ENCODE data around the gene CCR4. TPM values are rescaled to one million over a fixed set of nuclear protein-coding genes. Genes with fewer than 3 reads are reported as not detected.
A peak's percentile ranks its signal among the peaks of the same experiment; 100 is the strongest.
"Not testable (repeated sequence)": the region's sequence is repeated elsewhere in the genome, so short reads cannot be mapped to it uniquely, and the experiment has no call there.

Gene CCR4
- total and polyA plus RNA-seq, 8 donors, result 0.73 to 4.2 (median 2.1) TPM

DNA sequence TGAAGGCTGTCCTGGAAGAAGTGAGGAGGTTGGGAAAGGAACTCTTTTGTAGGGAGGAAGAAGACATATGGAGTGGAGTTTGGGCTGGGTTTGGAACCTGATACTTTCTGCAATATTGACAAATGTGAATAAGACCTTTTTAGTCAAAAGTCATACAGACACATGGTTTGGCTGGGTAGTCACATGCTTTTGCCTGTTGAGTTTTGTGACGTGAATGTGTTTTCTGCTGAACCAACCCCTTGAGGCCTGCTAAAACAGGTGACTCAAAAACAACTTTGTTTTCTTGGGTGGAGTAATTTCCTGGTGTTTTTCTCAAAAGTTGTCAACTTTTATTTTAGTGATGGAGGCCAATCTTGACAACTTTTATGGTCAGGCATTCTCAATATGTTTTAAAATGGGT is 39.4 kb upstream of the CCR4 start:
- ATAC-seq (no peak), DNase-seq (no peak)
- Histone ChIP-seq H3K4me3 (no peak overlapping the region), H3K27ac (no peak overlapping the region), H3K36me3 (no peaks in the 10 kb centered on the region), H3K27me3 (no peaks in the 10 kb centered on the region), H3K9me3 (peaks cover 0 to 6% of the 10 kb centered on the region in 2 donors), H3K4me1 (peaks cover 6 to 7% of the 10 kb centered on the region in 2 donors)
- intact Hi-C loops (cut with DNase I), result no loop called here
- TF ChIP-seq CTCF (IDR thresholded peaks at IDR 0.05), result no peak

DNA sequence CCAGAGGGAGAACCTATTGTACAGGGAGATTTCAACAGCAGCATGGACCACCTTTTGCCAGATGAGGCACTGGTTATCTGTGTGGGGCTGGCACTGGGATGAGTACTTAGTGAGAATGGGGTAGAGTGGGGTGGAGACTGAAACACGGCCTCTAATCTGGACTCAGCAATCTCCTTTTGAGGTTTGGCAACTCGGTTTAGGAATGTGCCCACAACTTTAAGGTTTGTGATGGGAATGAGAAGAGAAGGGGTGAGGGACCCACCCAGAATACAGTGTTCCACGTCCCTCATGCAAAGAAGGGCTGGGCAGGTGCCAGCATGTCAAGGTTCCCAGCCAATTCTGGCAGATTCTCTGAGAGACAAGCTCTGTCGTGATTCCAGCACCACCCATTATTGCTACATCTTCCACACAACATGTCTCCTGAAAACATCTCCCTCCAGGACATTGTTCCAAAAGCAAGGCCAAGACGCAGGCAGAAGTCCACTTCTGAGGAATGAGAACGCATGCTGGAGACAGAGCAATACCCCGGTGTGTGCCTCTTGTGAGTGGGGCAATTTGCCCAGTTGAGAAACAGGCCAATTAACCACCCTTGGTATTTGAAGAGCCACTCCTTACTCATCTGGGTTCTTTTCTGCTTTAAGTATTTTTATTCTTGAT is 37.5 kb upstream of the CCR4 start:
- no peak for TF ChIP-seq CTCF (IDR thresholded peaks at IDR 0.05)
- ATAC-seq, result peak; percentile 86
- no peak overlapping the region for H3K4me3 ChIP-seq
- peak overlapping the region in 1 of 2 donors; percentile 33 for H3K27ac ChIP-seq
- intact Hi-C loops (cut with DNase I), result no loop called here
- H3K27me3 ChIP-seq, result no peaks in the 10 kb centered on the region
- peaks cover 0 to 13% of the 10 kb centered on the region in 2 donors for H3K9me3 ChIP-seq
- H3K4me1 ChIP-seq, result peaks cover 6 to 7% of the 10 kb centered on the region in 2 donors
- DNase-seq, result peak in 2 of 4 donors; percentile 18 to 57
- H3K36me3 ChIP-seq, result no peaks in the 10 kb centered on the region

- ATAC-seq, result no peak
These were observed 31.5 kb upstream of the CCR4 start for GRCh38 chr3:32919920-32920319.

DNA sequence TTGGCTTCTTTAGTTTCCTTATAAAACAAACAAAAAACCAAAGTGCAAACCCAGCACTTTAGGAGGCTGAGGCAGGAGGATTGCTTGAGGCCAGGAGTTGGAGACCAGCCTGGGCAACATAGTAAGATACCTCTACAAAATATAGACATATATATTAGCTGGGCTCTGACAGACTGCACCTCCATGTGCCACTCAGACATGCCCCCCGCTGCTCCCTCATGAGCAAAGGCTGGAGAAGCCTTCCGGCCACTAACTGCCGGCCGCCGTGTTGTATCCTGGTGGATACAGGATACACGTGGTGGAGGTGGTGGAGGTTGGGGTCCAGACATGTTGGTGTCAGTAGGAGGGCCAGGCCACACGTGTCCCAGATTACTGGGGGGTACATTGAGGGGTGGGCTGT is 29.4 kb upstream of the CCR4 start:
- Histone ChIP-seq H3K36me3 (no peaks in the 10 kb centered on the region), H3K9me3 (peaks cover 0 to 6% of the 10 kb centered on the region in 2 donors), H3K27ac (no peak overlapping the region), H3K4me1 (no peaks in the 10 kb centered on the region), H3K4me3 (no peak overlapping the region), H3K27me3 (no peaks in the 10 kb centered on the region)
- intact Hi-C loops (cut with DNase I), result no loop called here
- ATAC-seq, result no peak
- TF ChIP-seq CTCF (IDR thresholded peaks at IDR 0.05), result no peak
- no peak for DNase-seq

More at GRCh38 chr3:32919920-32920319, 31.5 kb upstream of the CCR4 start:
- DNase-seq, result no peak
- TF ChIP-seq CTCF (IDR thresholded peaks at IDR 0.05), result no peak
- Histone ChIP-seq H3K9me3 (peaks cover 0 to 13% of the 10 kb centered on the region in 2 donors), H3K27me3 (no peaks in the 10 kb centered on the region), H3K36me3 (no peaks in the 10 kb centered on the region), H3K4me3 (no peak overlapping the region), H3K27ac (no peak overlapping the region), H3K4me1 (no peaks in the 10 kb centered on the region)
- intact Hi-C loops (cut with DNase I), result no loop called here

DNA sequence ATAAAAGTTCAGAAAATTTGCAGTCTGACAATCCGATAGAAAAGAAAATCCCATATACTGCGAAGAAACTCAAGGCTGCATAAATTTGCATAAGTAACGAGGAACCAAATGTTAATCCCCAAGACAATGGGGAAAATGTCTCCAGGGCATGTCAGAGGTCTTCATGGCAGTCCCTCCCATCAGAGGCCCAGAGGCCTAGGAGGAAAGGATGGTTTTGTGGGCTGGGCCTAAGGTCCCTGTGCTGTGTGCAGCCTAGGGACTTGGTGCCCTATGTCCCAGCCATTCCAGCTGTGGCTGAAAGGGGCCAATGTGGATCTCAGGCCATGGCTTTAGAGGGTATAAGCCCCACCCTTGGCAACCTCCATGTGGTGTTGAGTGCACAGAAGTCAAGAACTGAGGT is 21.3 kb upstream of the CCR4 start:
- TF ChIP-seq CTCF (IDR thresholded peaks at IDR 0.05), result no peak
- Histone ChIP-seq H3K9me3 (peaks cover 0 to 1% of the 10 kb centered on the region in 2 donors), H3K4me3 (no peak overlapping the region), H3K36me3 (no peaks in the 10 kb centered on the region), H3K4me1 (no peaks in the 10 kb centered on the region), H3K27ac (no peak overlapping the region), H3K27me3 (no peaks in the 10 kb centered on the region)
- intact Hi-C loops (cut with DNase I), result loop anchor here in 1 of 2 donors (10.0 kb wide), 1 partner anchor 195 kb away; no protein-coding TSS in a partner anchor
- ATAC-seq (no peak), DNase-seq (no peak)

DNA sequence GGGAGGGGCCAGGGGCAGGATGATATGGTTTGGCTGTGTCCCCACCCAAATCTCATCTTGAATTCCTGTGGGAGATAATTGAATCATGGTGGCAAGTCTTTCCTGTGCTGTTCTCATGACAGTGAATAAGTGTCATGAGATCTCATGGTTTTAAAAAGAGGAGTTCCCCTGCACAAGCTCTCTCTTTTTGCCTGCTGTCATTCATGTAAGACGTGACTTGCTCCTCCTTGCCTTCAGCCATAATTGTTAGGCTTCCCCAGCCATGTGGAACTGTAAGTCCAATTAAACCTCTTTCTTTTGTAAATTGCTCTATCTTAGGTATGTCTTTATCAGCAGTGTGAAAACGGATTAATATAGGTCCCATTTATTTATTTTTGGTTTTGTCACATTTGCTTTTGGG is 20.2 kb upstream of the CCR4 start:
- H3K27ac ChIP-seq, H3K4me1 ChIP-seq, DNase-seq, H3K36me3 ChIP-seq, H3K4me3 ChIP-seq, ATAC-seq, H3K27me3 ChIP-seq, H3K9me3 ChIP-seq: not testable (repeated sequence)
- intact Hi-C loops (cut with DNase I), result loop anchor here in 1 of 2 donors (10.0 kb wide), 1 partner anchor 196 kb away; no protein-coding TSS in a partner anchor
